Measurements from ENCODE around the gene RTN4RL1.

Gene RTN4RL1

DNA sequence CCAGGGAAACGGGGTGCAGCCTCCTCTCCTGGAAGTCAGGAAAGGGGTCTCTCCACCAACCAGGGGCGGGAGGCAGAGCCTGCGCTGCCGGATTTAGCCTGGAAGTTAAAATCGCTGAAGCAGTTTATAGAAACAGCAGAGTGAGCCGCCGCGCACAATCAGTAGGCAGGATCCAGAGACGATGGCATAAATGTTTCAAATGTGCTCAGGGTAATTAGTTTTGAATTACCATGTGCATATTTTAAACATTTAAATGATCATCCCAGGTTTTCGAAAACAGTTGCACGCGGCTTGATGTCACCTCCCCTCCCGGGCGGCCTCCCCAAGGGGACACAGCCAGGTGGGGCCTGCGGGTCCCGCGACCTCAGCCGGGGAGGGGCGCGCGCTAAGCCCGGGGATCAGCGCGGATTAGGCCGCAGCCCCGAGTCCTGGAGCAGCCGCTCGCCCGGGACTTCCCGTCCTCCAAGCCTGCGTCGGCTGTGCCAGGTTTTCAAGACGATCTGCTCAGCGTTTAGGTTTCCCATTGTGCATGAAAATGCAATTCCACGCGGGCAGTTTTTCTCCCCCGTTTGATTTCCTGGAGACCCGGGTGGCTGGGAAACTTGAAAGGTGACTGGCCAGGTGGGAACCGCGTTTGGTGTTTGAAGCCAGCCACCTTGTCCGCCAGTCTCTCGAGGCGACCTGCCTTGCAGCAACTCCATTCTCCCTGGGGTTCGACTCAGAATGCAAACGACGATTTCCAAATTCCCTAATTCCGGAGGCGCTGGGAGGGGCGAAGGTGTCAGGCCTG lies 117.0 kb downstream of the RTN4RL1 start:
- Histone ChIP-seq H3K27me3 (ENCODE audit: control insufficient read depth in 1 of 2, insufficient read depth in 2 of 2, low read length in 2 of 2) (peaks cover 55 to 60% of the 10 kb centered on the region in 2 donors), H3K4me3 (ENCODE audit: low read depth in 1 of 2, low read length in 2 of 2) (peak overlapping the region; percentile 19 to 36), H3K4me1 (ENCODE audit: control insufficient read depth in 1 of 2, insufficient read depth in 2 of 2, low read length in 2 of 2) (peaks cover 0 to 24% of the 10 kb centered on the region in 2 donors), H3K9me3 (ENCODE audit: control insufficient read depth in 1 of 2, low read length in 2 of 2) (no peaks in the 10 kb centered on the region), H3K9ac (ENCODE audit: low read depth in 1 of 2, low read length in 2 of 2) (no peak overlapping the region), H3K27ac (ENCODE audit: low read depth, low read length) (no peak overlapping the region), H3K36me3 (ENCODE audit: control insufficient read depth in 1 of 2, insufficient read depth in 2 of 2, low read length in 2 of 2) (no peaks in the 10 kb centered on the region)

GRCh38 chr17:1907216-1907631 lies 117.9 kb downstream of the RTN4RL1 start:
- peaks cover 49 to 57% of the 10 kb centered on the region in 2 donors for H3K27me3 ChIP-seq (ENCODE audit: control insufficient read depth in 1 of 2, insufficient read depth in 2 of 2, low read length in 2 of 2)
- H3K9me3 ChIP-seq (ENCODE audit: control insufficient read depth in 1 of 2, low read length in 2 of 2), result no peaks in the 10 kb centered on the region

DNA sequence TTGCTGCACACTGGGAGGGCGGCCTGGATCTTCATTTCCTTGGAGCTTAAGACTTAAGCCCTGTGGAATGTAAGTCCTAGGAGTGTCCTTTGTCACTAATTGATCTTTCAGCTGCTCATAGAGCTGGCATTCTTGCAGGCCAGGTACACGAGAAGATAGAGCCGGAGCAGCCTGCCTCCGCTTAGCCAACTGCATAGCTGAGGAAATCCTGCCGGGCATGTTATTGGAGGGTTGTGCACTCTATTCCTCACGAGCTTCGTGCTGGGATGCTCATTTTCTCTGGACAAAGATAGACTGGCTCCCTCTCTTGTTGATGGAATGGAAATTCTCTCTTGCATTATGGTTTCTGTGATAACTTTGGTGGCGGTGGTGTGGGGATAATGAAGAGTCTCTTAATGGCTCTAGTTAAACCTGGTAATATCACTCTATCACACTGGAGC lies 118.5 kb downstream of the RTN4RL1 start:
- H3K36me3 ChIP-seq (ENCODE audit: control insufficient read depth in 1 of 2, insufficient read depth in 2 of 2, low read length in 2 of 2), result no peaks in the 10 kb centered on the region
- H3K4me1 ChIP-seq (ENCODE audit: control insufficient read depth in 1 of 2, insufficient read depth in 2 of 2, low read length in 2 of 2), result peaks cover 0 to 24% of the 10 kb centered on the region in 2 donors
- H3K27me3 ChIP-seq (ENCODE audit: control insufficient read depth in 1 of 2, insufficient read depth in 2 of 2, low read length in 2 of 2), result peaks cover 44 to 51% of the 10 kb centered on the region in 2 donors
- H3K27ac ChIP-seq (ENCODE audit: low read depth, low read length), result no peak overlapping the region
- H3K9me3 ChIP-seq (ENCODE audit: control insufficient read depth in 1 of 2, low read length in 2 of 2), result no peaks in the 10 kb centered on the region
- no peak overlapping the region for H3K4me3 ChIP-seq (ENCODE audit: low read depth in 1 of 2, low read length in 2 of 2)
- no peak overlapping the region for H3K9ac ChIP-seq (ENCODE audit: low read depth in 1 of 2, low read length in 2 of 2)

More at GRCh38 chr17:1907216-1907631, 117.9 kb downstream of the RTN4RL1 start:
- H3K9ac ChIP-seq (ENCODE audit: low read depth in 1 of 2, low read length in 2 of 2), result no peak overlapping the region
- H3K4me3 ChIP-seq (ENCODE audit: low read depth in 1 of 2, low read length in 2 of 2), result no peak overlapping the region
- no peaks in the 10 kb centered on the region for H3K36me3 ChIP-seq (ENCODE audit: control insufficient read depth in 1 of 2, insufficient read depth in 2 of 2, low read length in 2 of 2)
- H3K27ac ChIP-seq (ENCODE audit: low read depth, low read length), result no peak overlapping the region
- peaks cover 0 to 24% of the 10 kb centered on the region in 2 donors for H3K4me1 ChIP-seq (ENCODE audit: control insufficient read depth in 1 of 2, insufficient read depth in 2 of 2, low read length in 2 of 2)

DNA sequence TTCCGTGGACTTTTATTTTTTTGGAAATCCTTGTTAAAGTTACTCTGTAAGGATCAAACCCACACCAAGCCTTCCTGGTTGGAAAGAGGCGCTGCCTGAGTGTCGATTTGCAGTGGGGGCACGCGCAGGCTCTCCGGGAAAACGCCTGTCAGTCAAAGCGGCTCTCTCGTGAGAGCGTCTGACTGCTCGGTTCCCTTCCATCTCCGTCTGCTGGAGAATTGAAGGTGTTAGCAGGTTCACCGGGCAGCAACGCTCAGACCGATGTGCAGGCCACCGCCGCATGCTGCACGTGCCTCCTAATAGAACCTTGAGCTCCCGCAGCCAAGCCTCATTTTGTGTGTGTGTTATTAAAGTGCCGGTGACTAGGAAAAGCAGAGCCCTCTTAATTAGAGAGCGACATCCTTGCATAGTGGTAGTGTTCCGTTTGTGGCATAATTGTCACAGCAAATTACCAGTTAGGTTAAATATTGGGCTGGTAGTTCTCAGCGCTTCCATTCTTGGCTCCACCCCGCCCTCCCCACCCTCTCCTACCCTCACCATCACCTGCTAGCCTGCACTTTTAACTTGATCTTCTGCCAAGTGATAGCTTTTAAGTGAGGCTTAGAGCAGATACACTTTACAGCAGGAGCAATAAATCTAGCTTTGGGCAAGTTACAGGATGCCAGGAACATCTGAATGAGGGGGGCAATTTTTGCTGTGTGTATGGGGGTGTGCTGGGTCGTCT lies 119.8 kb downstream of the RTN4RL1 start:
- Histone ChIP-seq H3K9me3 (ENCODE audit: control insufficient read depth in 1 of 2, low read length in 2 of 2) (no peaks in the 10 kb centered on the region), H3K4me3 (ENCODE audit: low read depth in 1 of 2, low read length in 2 of 2) (no peak overlapping the region), H3K36me3 (ENCODE audit: control insufficient read depth in 1 of 2, insufficient read depth in 2 of 2, low read length in 2 of 2) (no peaks in the 10 kb centered on the region), H3K27ac (ENCODE audit: low read depth, low read length) (no peak overlapping the region), H3K9ac (ENCODE audit: low read depth in 1 of 2, low read length in 2 of 2) (no peak overlapping the region), H3K4me1 (ENCODE audit: control insufficient read depth in 1 of 2, insufficient read depth in 2 of 2, low read length in 2 of 2) (peaks cover 0 to 24% of the 10 kb centered on the region in 2 donors), H3K27me3 (ENCODE audit: control insufficient read depth in 1 of 2, insufficient read depth in 2 of 2, low read length in 2 of 2) (peaks cover 42 to 49% of the 10 kb centered on the region in 2 donors)

DNA sequence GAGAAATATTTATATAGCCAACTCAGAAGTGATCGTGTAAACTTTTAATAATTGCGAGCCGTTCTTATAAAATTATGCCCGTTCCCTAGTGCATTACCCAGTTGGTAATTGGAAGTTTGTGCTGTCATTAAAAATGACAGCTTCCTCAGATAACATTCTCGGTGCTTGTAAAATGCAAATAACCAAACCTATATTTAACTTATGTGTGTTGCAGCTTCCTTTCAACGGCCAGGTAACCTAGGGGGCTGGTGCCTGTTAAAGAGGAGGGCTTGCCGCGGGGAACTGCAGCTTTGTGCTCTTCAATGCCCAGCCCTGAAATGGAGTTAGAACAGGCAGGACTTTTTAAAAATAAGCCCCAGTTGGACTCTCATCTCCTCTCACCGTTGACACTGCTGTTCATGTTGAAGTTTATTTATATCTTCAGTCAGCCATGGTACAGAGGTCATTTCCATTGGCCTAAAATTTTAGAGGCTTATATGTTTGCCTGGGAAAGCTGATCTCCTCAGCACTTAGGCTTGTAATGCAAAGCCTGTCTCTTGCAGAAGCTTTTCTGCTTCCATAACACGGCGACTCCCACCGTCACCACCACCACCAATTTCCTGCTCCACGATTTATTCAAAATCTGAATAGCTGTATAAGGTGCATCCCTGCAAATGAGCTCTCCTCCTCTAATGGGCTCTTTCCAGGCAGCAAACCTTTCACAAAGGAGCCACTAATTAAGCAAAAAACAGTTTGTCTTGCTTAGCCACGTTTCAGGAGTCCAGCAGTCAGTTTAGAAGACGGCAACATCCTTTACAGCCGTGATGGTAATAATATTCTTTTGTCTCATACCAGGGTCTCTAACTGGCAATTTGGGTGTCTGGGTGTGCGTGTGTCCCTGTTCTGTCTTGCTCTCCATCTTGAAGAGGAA lies 120.6 kb downstream of the RTN4RL1 start:
- Histone ChIP-seq H3K9me3 (ENCODE audit: control insufficient read depth in 1 of 2, low read length in 2 of 2) (no peaks in the 10 kb centered on the region), H3K4me1 (ENCODE audit: control insufficient read depth in 1 of 2, insufficient read depth in 2 of 2, low read length in 2 of 2) (peaks cover 0 to 24% of the 10 kb centered on the region in 2 donors), H3K36me3 (ENCODE audit: control insufficient read depth in 1 of 2, insufficient read depth in 2 of 2, low read length in 2 of 2) (no peaks in the 10 kb centered on the region), H3K4me3 (ENCODE audit: low read depth in 1 of 2, low read length in 2 of 2) (no peak overlapping the region), H3K27me3 (ENCODE audit: control insufficient read depth in 1 of 2, insufficient read depth in 2 of 2, low read length in 2 of 2) (peaks cover 34 to 41% of the 10 kb centered on the region in 2 donors), H3K27ac (ENCODE audit: low read depth, low read length) (no peak overlapping the region), H3K9ac (ENCODE audit: low read depth in 1 of 2, low read length in 2 of 2) (no peak overlapping the region)

- peaks cover 35 to 37% of the 10 kb centered on the region in 2 donors for H3K36me3 ChIP-seq (ENCODE audit: control insufficient read depth in 1 of 2, insufficient read depth in 2 of 2, low read length in 2 of 2)
- no peaks in the 10 kb centered on the region for H3K9me3 ChIP-seq (ENCODE audit: control insufficient read depth in 1 of 2, low read length in 2 of 2)
- no peak overlapping the region for H3K27ac ChIP-seq (ENCODE audit: low read depth, low read length)
- H3K4me3 ChIP-seq (ENCODE audit: low read depth in 1 of 2, low read length in 2 of 2), result no peak overlapping the region
- H3K4me1 ChIP-seq (ENCODE audit: control insufficient read depth in 1 of 2, insufficient read depth in 2 of 2, low read length in 2 of 2), result peaks cover 0 to 6% of the 10 kb centered on the region in 2 donors
- H3K27me3 ChIP-seq (ENCODE audit: control insufficient read depth in 1 of 2, insufficient read depth in 2 of 2, low read length in 2 of 2), result peaks cover 0 to 2% of the 10 kb centered on the region in 2 donors
- no peak overlapping the region for H3K9ac ChIP-seq (ENCODE audit: low read depth in 1 of 2, low read length in 2 of 2)
These were observed 125.6 kb downstream of the RTN4RL1 start for GRCh38 chr17:1899403-1900000.

DNA sequence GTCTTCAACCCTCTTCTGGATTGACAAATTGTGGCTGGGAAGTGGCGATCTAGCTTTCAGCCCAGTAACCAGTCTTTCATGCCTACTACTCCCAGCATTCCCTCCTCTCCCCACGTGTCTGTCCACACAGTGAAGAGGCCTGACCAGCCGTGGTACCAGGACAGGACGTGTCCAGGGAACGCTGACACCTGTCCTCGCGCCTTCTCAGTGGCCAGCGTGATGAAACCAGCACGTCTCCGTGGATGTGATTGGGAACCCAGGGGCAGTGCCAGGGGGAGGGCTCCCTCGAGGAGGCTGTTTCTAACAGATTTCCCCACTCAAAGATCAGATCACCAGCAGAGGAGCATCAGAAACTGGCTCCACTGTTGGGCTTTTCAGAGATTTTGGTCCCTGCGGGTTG lies 126.3 kb downstream of the RTN4RL1 start:
- Histone ChIP-seq H3K27ac (ENCODE audit: low read depth, low read length) (no peak overlapping the region), H3K4me1 (ENCODE audit: control insufficient read depth in 1 of 2, insufficient read depth in 2 of 2, low read length in 2 of 2) (peaks cover 0 to under 1% of the 10 kb centered on the region in 2 donors), H3K4me3 (ENCODE audit: low read depth in 1 of 2, low read length in 2 of 2) (no peak overlapping the region), H3K9ac (ENCODE audit: low read depth in 1 of 2, low read length in 2 of 2) (no peak overlapping the region), H3K27me3 (ENCODE audit: control insufficient read depth in 1 of 2, insufficient read depth in 2 of 2, low read length in 2 of 2) (no peaks in the 10 kb centered on the region), H3K36me3 (ENCODE audit: control insufficient read depth in 1 of 2, insufficient read depth in 2 of 2, low read length in 2 of 2) (peaks cover 35 to 42% of the 10 kb centered on the region in 2 donors), H3K9me3 (ENCODE audit: control insufficient read depth in 1 of 2, low read length in 2 of 2) (no peaks in the 10 kb centered on the region)

DNA sequence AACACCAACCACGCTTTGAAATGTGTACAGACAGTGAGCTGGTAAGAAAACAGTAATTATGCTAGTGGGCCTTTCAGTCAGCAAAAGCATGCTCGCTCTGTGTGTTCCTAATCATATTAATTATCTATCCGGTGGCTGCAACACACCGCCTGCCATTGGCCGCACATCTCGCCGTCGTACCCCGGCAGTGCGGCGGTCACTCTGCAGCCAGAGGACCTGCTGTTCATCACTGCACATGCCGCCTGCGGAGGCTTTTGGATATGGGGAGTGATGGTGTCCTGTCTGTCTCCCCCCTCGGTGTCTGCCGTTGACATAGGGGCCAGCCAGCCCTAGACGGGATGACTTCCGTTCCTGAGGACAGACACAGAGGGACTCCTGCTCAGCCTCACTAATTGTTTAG lies 126.8 kb downstream of the RTN4RL1 start:
- Histone ChIP-seq H3K4me1 (ENCODE audit: control insufficient read depth in 1 of 2, insufficient read depth in 2 of 2, low read length in 2 of 2) (no peaks in the 10 kb centered on the region), H3K4me3 (ENCODE audit: low read depth in 1 of 2, low read length in 2 of 2) (no peak overlapping the region), H3K27ac (ENCODE audit: low read depth, low read length) (no peak overlapping the region), H3K9me3 (ENCODE audit: control insufficient read depth in 1 of 2, low read length in 2 of 2) (no peaks in the 10 kb centered on the region), H3K9ac (ENCODE audit: low read depth in 1 of 2, low read length in 2 of 2) (no peak overlapping the region), H3K27me3 (ENCODE audit: control insufficient read depth in 1 of 2, insufficient read depth in 2 of 2, low read length in 2 of 2) (no peaks in the 10 kb centered on the region), H3K36me3 (ENCODE audit: control insufficient read depth in 1 of 2, insufficient read depth in 2 of 2, low read length in 2 of 2) (peaks cover 35 to 47% of the 10 kb centered on the region in 2 donors)

DNA sequence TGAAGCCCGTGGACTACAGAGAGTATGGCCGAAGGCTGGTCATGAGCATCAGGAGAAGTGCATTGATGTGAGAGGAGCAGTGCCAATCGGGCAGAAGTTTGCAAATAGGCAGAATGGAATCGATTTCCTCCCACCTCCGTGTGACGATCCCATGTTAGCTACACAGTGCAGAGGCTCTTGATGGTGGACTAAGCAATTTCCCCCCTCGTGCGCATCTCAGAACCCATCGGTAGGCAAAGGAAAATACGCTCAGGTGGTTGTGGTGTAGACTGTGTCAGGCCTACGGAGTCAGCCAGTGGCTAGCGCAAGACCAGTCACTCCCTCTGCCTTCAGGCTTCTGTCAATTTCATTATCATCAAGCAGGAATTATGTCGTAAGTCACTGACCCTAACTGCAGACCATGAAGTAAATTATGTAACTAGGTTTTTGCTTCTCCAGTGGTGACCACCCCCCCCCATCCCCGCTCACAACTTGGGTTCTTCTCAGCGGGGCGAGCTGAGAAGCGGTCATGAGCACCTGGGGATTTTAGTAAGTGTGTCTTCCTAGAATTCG lies 128.0 kb downstream of the RTN4RL1 start:
- H3K4me3 ChIP-seq (ENCODE audit: low read depth in 1 of 2, low read length in 2 of 2), result no peak overlapping the region
- H3K27ac ChIP-seq (ENCODE audit: low read depth, low read length), result no peak overlapping the region
- no peaks in the 10 kb centered on the region for H3K27me3 ChIP-seq (ENCODE audit: control insufficient read depth in 1 of 2, insufficient read depth in 2 of 2, low read length in 2 of 2)
- no peak overlapping the region for H3K9ac ChIP-seq (ENCODE audit: low read depth in 1 of 2, low read length in 2 of 2)
- H3K36me3 ChIP-seq (ENCODE audit: control insufficient read depth in 1 of 2, insufficient read depth in 2 of 2, low read length in 2 of 2), result peaks cover 35 to 58% of the 10 kb centered on the region in 2 donors
- no peaks in the 10 kb centered on the region for H3K9me3 ChIP-seq (ENCODE audit: control insufficient read depth in 1 of 2, low read length in 2 of 2)
- H3K4me1 ChIP-seq (ENCODE audit: control insufficient read depth in 1 of 2, insufficient read depth in 2 of 2, low read length in 2 of 2), result no peaks in the 10 kb centered on the region
